ENCODE data around the gene RPS25. TPM values are rescaled to one million over a fixed set of nuclear protein-coding genes. Genes with fewer than 3 reads are reported as not detected.

RPS25 gene
- polyA plus RNA-seq, 1 experiment: 351 TPM

DNA sequence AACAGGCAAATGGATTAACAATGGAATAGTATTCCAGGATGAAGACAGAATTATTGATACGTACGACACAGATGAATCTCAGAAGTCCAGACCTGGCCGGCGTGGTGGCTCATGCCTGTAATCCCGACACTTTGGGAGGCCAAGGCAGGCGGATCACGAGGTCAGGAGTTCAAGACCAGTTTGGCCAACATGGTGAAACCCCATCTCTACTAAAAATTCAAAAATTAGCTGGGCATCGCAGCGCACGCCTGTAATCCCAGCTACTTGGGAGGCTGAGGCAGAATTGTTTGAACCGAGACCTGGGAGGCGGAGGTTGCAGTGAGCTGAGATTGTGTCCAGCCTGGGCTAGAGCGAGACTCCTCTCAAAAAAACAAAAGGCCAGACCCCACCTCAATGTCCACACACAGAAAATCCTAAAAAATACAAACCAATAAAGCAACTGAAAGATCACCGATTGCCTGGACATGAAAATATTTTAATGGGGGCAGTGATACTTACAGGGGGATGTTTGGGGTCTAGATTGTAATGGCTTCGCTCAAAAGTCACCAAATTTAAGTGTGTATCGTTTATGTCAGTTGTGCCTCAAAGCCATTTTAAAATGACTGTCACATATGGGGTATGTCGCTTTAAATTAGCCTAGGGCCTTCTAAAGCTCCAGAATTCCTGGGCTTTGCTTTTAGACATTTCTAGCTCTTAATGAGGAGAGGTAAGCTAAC lies 3.8 kb downstream of the RPS25 start:
- no peaks in the 10 kb centered on the region for H3K27me3 ChIP-seq (ENCODE audit: control insufficient read depth, insufficient read depth, low read length)
- CTCF ChIA-PET: interaction anchor here (0.6 to 1.0 kb wide), 2 partner anchors 89 to 325 kb away, joined by 3 to 5 read pairs; partner anchors contain the start of gene BCL9L
- TF ChIP-seq, protein P1, sequence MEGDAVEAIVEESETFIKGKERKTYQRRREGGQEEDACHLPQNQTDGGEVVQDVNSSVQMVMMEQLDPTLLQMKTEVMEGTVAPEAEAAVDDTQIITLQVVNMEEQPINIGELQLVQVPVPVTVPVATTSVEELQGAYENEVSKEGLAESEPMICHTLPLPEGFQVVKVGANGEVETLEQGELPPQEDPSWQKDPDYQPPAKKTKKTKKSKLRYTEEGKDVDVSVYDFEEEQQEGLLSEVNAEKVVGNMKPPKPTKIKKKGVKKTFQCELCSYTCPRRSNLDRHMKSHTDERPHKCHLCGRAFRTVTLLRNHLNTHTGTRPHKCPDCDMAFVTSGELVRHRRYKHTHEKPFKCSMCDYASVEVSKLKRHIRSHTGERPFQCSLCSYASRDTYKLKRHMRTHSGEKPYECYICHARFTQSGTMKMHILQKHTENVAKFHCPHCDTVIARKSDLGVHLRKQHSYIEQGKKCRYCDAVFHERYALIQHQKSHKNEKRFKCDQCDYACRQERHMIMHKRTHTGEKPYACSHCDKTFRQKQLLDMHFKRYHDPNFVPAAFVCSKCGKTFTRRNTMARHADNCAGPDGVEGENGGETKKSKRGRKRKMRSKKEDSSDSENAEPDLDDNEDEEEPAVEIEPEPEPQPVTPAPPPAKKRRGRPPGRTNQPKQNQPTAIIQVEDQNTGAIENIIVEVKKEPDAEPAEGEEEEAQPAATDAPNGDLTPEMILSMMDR (IDR thresholded peaks at IDR 0.05; ENCODE audit: insufficient read depth, low read depth, low read length): no peak
- H3K36me3 ChIP-seq (ENCODE audit: control insufficient read depth, insufficient read depth, low read length): peaks cover 16% of the 10 kb centered on the region
- no peak overlapping the region for H3K4me3 ChIP-seq (ENCODE audit: low read depth, low read length)
- POLR2A ChIA-PET: no interaction called here
- DNase-seq (ENCODE audit: low read depth): no peak

DNA sequence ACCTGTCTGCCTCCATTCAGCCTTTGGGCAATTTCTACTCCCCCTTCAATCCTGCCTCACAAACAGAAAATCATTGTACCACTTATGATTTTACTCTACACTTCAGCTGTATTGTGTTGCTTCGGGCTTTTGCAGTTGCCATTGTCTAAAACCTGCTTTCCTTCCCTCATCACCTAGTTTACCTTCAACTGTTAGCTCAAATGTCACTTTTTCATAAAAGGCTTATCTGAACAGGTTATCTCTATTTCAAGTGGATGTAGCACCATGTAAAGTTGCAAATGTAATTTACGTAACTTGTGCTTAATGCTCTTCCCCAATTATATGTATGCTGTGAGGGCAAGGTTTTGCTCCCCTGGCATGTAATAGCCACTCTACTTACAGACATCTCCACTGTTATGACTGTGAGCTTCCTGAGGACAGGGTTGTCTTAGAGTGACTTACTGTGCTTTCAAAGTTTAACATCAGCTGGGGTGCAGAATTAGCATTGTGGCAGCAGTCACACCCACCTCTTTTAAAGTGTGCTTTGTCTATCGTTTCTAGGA lies 5.4 kb downstream of the RPS25 start:
- DNase-seq (ENCODE audit: low read depth): no peak

DNA sequence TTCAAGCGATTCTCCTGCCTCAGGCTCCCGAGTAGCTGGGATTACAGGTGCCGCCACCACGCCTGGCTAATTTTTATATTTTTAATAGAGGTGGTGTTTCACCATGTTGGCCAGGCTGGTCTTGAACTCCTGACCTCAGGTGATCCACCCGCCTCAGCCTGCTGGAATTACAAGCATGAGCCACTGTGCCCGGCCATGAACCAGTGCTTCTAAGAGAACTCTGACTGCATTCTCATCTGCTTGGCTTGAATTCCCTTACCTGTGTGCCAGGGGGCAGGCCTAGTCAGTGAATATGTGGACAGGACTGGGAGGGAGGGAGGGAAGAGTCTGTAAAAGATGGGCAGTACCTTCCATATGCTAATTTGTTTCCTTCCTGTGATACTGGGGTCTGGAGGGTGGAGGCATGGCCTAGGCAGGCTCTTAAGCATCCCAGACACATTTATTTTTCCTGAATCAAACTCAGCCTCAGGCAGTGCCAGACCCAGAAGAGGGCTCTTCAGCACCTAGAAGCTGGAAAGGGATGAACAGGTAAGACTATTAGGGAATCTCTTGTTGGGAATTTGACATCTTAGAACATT lies 6.6 kb downstream of the RPS25 start:
- ChIA-PET POLR2A (no interaction called here), CTCF (no interaction called here)
- Histone ChIP-seq H3K36me3 (ENCODE audit: control insufficient read depth, insufficient read depth, low read length) (peaks cover 16% of the 10 kb centered on the region), H3K27me3 (ENCODE audit: control insufficient read depth, insufficient read depth, low read length) (no peaks in the 10 kb centered on the region), H3K4me3 (ENCODE audit: low read depth, low read length) (no peak overlapping the region)
- TF ChIP-seq, protein P1 (IDR thresholded peaks at IDR 0.05; ENCODE audit: insufficient read depth, low read depth, low read length): no peak
- no peak for DNase-seq (ENCODE audit: low read depth)

More for the DNA sequence above, 5.4 kb downstream of the RPS25 start:
- Histone ChIP-seq H3K27me3 (ENCODE audit: control insufficient read depth, insufficient read depth, low read length) (no peaks in the 10 kb centered on the region), H3K4me3 (ENCODE audit: low read depth, low read length) (no peak overlapping the region), H3K36me3 (ENCODE audit: control insufficient read depth, insufficient read depth, low read length) (peaks cover 16% of the 10 kb centered on the region)
- TF ChIP-seq, protein P1 (IDR thresholded peaks at IDR 0.05; ENCODE audit: insufficient read depth, low read depth, low read length): no peak
- ChIA-PET POLR2A (no interaction called here), CTCF (interaction anchor here (0.6 to 1.0 kb wide), 2 partner anchors 15 to 1528 kb away, joined by 3 read pairs; partner anchors contain the start of gene CENATAC)

DNA sequence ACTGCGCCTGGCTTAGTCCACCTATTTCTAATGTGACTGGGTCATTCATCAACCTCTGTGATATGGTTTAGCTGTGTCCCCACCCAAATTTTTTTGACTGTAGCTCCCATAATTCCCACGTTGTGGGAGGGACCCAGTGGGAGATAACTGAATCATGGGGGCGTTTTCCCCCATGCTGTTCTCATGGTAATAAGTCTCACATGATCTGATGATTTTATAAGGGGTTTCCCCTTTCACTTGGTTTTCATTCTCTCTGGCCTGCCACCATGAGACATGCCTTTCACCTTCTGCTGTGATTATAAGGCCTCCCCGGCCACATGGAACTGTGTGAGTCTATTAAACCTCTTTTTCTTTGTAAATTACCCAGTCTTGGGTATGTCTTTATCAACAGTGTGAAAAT lies 11.5 kb downstream of the RPS25 start:
- no peaks in the 10 kb centered on the region for H3K27me3 ChIP-seq (ENCODE audit: control insufficient read depth, insufficient read depth, low read length)
- DNase-seq (ENCODE audit: low read depth): no peak
- TF ChIP-seq, protein P1 (IDR thresholded peaks at IDR 0.05; ENCODE audit: insufficient read depth, low read depth, low read length): no peak
- H3K4me3 ChIP-seq (ENCODE audit: low read depth, low read length): no peak overlapping the region
- H3K36me3 ChIP-seq (ENCODE audit: control insufficient read depth, insufficient read depth, low read length): peaks cover 7% of the 10 kb centered on the region
- CTCF ChIA-PET: no interaction called here
- POLR2A ChIA-PET: no interaction called here

DNA sequence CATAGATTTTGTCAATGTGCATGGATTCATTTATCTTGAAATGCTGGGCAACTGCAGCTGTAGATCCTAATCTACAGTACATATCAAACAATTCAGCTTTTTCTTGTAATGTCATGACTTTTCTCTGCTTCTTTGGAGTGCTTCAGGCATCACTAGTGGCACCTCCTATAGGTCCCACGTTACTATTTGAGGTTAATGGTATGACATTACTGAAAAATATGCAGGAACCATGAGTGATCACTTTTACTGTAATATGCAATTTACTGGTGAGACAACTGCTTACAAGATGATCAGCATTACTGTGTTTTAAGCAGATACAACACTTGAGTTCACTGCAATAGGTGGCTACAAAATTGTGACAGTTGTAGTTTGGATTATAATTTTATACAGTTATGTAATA lies 17.2 kb downstream of the RPS25 start:
- Histone ChIP-seq H3K36me3 (ENCODE audit: control insufficient read depth, insufficient read depth, low read length) (no peaks in the 10 kb centered on the region; the same call in 1 of the 2 replicates), H3K4me3 (ENCODE audit: low read depth, low read length) (no peak overlapping the region), H3K27me3 (ENCODE audit: control insufficient read depth, insufficient read depth, low read length) (no peaks in the 10 kb centered on the region)
- ChIA-PET CTCF (interaction anchor here (2.0 kb wide), 1 partner anchor 15 kb away, joined by 5 read pairs; no protein-coding TSS in a partner anchor), POLR2A (no interaction called here)
- DNase-seq (ENCODE audit: low read depth): peak; percentile 25
- TF ChIP-seq, protein P1 (IDR thresholded peaks at IDR 0.05; ENCODE audit: insufficient read depth, low read depth, low read length): no peak

Data from BJ (cell line).